Prostate gland (tissue), 2 donors: ENCODE data around the gene CHURC1.

Source experiments
- CTCF ChIP-seq, 4 experiments: fragments of 200-600 bp in 2 of 4; fragments of 450-650 bp in 2 of 4; sonication (generic) in 2 of 4; IDR thresholded peaks; 1 replicate in 3 of 4; 2 replicates in 1 of 4; pipeline ENCODE4 v1.5.1; 2016 to 2019; ENCODE audit warnings: antibody characterized with exemption in 4 of 4, mild to moderate bottlenecking in 2 of 4, moderate library complexity in 2 of 4
- POLR2A ChIP-seq: fragments of 450-650 bp; IDR thresholded peaks from one replicate; pipeline ENCODE4 v1.6.1; 2016; ENCODE audit warnings: antibody characterized with exemption, mild to moderate bottlenecking

- TF ChIP-seq CTCF (IDR thresholded peaks at IDR 0.05), result no peak
- no peak for TF ChIP-seq POLR2A
Observed at GRCh38 chr14:64915029-64915424, 772 bp downstream of the CHURC1 start.
